ENCODE data around the gene LRRC7. TPM values are rescaled to one million over a fixed set of nuclear protein-coding genes. Genes with fewer than 3 reads are reported as not detected.

The LRRC7 gene
- total RNA-seq, 1 donor = 0.09 TPM

DNA sequence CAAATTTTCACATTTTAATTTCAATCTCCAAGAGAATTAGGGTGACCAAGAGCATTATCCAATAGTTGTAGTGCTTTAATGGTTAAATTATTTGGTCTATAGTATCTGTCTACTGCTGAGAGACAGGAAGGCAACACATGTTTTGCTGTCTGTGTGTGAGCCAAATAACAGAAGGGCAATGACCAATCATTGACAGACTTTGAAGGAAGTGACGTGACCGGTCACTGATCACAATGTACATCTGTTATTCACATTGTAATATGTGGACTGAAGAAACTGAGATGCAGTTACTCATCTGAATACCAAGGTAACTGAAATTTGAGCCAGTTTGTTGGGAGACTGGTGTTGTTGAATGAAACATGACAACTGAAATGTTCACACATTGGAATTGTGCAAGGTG, 440.9 kb downstream of the LRRC7 start:
- TF ChIP-seq, protein P1, sequence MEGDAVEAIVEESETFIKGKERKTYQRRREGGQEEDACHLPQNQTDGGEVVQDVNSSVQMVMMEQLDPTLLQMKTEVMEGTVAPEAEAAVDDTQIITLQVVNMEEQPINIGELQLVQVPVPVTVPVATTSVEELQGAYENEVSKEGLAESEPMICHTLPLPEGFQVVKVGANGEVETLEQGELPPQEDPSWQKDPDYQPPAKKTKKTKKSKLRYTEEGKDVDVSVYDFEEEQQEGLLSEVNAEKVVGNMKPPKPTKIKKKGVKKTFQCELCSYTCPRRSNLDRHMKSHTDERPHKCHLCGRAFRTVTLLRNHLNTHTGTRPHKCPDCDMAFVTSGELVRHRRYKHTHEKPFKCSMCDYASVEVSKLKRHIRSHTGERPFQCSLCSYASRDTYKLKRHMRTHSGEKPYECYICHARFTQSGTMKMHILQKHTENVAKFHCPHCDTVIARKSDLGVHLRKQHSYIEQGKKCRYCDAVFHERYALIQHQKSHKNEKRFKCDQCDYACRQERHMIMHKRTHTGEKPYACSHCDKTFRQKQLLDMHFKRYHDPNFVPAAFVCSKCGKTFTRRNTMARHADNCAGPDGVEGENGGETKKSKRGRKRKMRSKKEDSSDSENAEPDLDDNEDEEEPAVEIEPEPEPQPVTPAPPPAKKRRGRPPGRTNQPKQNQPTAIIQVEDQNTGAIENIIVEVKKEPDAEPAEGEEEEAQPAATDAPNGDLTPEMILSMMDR (IDR thresholded peaks at IDR 0.05; ENCODE audit: insufficient read depth, low read length) = no peak
- H3K4me3 ChIP-seq (ENCODE audit: low read depth, low read length) = no peak overlapping the region
- DNase-seq (ENCODE audit: low read depth) = no peak

DNA sequence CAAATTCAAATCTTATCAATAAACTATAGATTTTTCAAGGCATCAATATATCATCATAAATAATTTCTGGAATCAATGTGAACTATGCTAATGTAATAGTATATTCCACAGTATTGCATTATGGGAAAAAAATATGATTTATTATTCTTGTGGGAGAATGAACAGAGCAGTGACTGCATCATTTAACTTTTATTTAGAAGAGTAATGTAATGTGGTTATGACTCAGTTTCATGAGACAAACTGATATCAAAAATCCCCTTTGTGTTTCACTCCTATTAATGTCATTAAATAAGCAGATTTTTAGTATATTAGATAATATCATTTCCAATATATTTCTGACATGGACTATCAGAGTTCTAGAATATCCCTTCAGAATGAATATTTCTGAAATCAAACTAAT, 450.0 kb downstream of the LRRC7 start:
- H3K4me3 ChIP-seq (ENCODE audit: low read depth, low read length) = no peak overlapping the region
- TF ChIP-seq, protein P1 (IDR thresholded peaks at IDR 0.05; ENCODE audit: insufficient read depth, low read length) = no peak
- no peak for DNase-seq (ENCODE audit: low read depth)

DNA sequence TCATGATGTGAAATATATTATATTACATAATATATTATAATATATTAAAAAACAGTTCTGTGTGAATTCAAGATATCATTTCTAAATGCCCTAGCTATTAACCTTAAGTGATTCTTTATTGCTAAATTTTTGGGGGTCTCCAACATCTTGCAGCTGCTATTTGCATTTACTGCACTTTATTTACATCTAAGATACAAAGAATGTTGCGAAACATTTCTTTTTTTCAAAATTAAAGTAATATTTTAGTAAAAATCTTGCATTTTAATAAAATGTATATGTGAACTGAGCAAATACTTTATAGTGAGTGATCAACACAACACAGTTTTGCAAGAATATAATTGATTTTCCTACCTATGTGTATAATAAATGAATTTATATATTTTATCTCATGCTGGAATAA, 456.6 kb downstream of the LRRC7 start:
- TF ChIP-seq, protein P1 (IDR thresholded peaks at IDR 0.05; ENCODE audit: insufficient read depth, low read length) = no peak
- no peak for DNase-seq (ENCODE audit: low read depth)
- no peak overlapping the region for H3K4me3 ChIP-seq (ENCODE audit: low read depth, low read length)

DNA sequence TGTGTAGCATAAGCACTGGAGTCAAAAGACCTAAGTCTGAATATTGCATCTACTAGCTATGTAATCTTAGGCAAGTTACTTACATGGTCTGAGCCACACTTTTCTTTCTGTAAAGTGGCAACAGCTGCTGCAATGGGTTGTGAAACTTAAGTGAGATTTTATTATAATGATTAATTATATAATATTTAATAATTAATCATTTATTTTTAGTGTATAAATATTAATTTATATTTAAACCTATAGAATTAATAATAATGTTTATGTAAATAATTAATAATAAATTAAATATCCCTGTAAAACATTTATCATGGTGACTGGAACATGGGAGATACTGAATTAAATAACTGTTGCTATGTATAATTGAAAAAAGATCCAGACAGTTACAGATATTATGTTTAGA, 457.3 kb downstream of the LRRC7 start:
- DNase-seq (ENCODE audit: low read depth) = no peak
- H3K4me3 ChIP-seq (ENCODE audit: low read depth, low read length) = no peak overlapping the region
- TF ChIP-seq, protein P1 (IDR thresholded peaks at IDR 0.05; ENCODE audit: insufficient read depth, low read length) = no peak

DNA sequence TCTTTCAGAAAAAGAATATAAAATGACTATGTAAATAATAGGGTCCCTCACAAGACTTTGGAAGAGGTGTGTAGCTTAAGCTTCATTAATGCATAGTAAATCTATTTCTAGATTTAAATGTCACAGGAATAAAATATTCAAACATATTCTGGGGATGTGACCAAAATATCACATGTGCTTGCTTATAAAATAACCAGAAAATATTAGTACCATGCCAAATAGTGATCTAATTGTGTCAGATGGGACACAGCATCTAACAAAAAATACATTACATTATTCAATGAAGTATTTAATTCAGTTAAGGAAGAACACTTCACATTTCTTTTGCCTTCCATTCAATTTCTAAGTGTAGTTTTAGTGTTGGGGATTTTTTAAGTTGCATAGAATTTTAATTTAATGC, 458.1 kb downstream of the LRRC7 start:
- no peak for DNase-seq (ENCODE audit: low read depth)
- TF ChIP-seq, protein P1 (IDR thresholded peaks at IDR 0.05; ENCODE audit: insufficient read depth, low read length) = no peak
- H3K4me3 ChIP-seq (ENCODE audit: low read depth, low read length) = no peak overlapping the region

DNA sequence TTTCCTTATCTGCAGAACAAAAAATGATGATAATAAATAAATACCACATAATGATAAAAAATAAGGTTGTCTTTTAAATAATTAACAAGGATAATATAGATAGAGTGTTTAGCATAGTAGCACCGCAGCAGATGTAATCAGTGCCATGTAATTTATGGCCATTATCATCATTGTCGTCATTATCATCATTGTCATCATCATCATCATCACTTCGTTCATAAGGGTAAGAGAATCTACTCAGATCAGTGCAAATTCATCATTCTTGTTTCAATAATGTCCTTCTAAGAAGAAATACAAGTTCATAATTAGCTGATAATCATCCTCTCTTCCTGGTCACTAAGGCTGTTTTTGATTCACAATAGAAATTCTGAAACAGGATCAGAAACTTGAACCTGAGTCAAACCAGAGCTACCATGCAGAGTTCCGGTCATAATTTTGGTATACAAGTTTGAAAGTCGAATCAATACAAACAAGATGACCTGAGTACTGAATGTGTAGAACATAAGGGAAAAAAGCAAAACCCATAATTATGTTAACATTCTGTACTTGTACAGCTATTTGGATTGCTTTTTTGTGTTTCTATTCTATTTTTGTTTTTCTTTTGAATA, 465.6 kb downstream of the LRRC7 start:
- TF ChIP-seq, protein P1 (IDR thresholded peaks at IDR 0.05; ENCODE audit: insufficient read depth, low read length) = no peak
- no peak overlapping the region for H3K4me3 ChIP-seq (ENCODE audit: low read depth, low read length)
- no peak for DNase-seq (ENCODE audit: low read depth)

DNA sequence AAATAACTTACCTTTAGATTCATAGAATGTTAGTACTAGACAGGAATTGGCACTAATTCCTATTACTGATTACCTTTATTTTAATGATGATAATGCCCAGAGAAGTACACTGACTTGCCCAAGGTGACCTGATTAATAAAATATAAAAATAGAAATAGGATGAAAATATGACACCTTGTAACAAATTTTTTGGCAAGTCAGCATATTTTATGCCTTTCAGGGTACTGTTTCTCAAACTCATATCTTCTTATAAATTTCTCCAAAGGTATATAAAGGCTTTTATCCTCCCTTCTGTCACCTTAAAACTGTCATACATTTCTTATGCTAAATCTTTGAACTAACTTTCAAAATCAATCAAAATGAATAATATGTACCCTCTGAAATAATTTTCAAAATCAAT, 466.2 kb downstream of the LRRC7 start:
- DNase-seq (ENCODE audit: low read depth) = no peak
- TF ChIP-seq, protein P1 (IDR thresholded peaks at IDR 0.05; ENCODE audit: insufficient read depth, low read length) = no peak

More for the DNA sequence above, 466.2 kb downstream of the LRRC7 start:
- H3K4me3 ChIP-seq (ENCODE audit: low read depth, low read length) = no peak overlapping the region

Data from fibroblast of the aortic adventitia (primary cell).